ENCODE data around the gene ALPK3. TPM values are rescaled to one million over a fixed set of nuclear protein-coding genes. Genes with fewer than 3 reads are reported as not detected.

The ALPK3 gene
- total and polyA plus RNA-seq, 2 experiments from 2014 or later: 3.7 to 29.7 TPM

- H3K4me1 Mint-ChIP-seq: peaks cover 10% of the 10 kb centered on the region
Measured at GRCh38 chr15:84775867-84776449, 41.2 kb upstream of the ALPK3 start.

More at GRCh38 chr15:84775867-84776449, 41.2 kb upstream of the ALPK3 start:
- H3F3A ChIP-seq (replicated peaks; ENCODE audit: low read depth): no peaks in the 10 kb centered on the region
- no peaks in the 10 kb centered on the region for H3K36me3 ChIP-seq (ENCODE audit: insufficient read depth)
- H2AFZ ChIP-seq: no peak overlapping the region
- Mint-ChIP-seq H3K27ac (no peak overlapping the region), H3K27me3 (ENCODE audit: insufficient read depth, low read depth, poor library complexity) (peaks cover 11% of the 10 kb centered on the region), H3K4me3 (no peak overlapping the region), H3K9me3 (no peaks in the 10 kb centered on the region), H3K36me3 (ENCODE audit: low read depth) (peaks cover 16% of the 10 kb centered on the region)
- no peak overlapping the region for H3K27ac ChIP-seq (ENCODE audit: low read depth)
- ATAC-seq: no peak
- no peaks in the 10 kb centered on the region for H3K9me2 ChIP-seq (ENCODE audit: insufficient read depth)
- no peak overlapping the region for H3K4me3 ChIP-seq
- DNase-seq (ENCODE audit: low spot score): no peak
- no peak for TF ChIP-seq CTCF (conservative IDR thresholded peaks at IDR 0.05; ENCODE audit: low read depth in 2 of 2)
- no peak for TF ChIP-seq ZNF114 (CRISPR knock-in tag; IDR thresholded peaks at IDR 0.05)
- TF ChIP-seq ZNF331 (CRISPR knock-in tag; IDR thresholded peaks at IDR 0.05; ENCODE audit: low read depth): no peak
- TF ChIP-seq, protein P1, sequence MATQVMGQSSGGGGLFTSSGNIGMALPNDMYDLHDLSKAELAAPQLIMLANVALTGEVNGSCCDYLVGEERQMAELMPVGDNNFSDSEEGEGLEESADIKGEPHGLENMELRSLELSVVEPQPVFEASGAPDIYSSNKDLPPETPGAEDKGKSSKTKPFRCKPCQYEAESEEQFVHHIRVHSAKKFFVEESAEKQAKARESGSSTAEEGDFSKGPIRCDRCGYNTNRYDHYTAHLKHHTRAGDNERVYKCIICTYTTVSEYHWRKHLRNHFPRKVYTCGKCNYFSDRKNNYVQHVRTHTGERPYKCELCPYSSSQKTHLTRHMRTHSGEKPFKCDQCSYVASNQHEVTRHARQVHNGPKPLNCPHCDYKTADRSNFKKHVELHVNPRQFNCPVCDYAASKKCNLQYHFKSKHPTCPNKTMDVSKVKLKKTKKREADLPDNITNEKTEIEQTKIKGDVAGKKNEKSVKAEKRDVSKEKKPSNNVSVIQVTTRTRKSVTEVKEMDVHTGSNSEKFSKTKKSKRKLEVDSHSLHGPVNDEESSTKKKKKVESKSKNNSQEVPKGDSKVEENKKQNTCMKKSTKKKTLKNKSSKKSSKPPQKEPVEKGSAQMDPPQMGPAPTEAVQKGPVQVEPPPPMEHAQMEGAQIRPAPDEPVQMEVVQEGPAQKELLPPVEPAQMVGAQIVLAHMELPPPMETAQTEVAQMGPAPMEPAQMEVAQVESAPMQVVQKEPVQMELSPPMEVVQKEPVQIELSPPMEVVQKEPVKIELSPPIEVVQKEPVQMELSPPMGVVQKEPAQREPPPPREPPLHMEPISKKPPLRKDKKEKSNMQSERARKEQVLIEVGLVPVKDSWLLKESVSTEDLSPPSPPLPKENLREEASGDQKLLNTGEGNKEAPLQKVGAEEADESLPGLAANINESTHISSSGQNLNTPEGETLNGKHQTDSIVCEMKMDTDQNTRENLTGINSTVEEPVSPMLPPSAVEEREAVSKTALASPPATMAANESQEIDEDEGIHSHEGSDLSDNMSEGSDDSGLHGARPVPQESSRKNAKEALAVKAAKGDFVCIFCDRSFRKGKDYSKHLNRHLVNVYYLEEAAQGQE (IDR thresholded peaks at IDR 0.05; ENCODE audit: unreplicated experiment): no peak
- no peak for TF ChIP-seq CREB1 (CRISPR knock-in tag; IDR thresholded peaks at IDR 0.05; ENCODE audit: low read depth)
- TF ChIP-seq EZH2 (IDR thresholded peaks at IDR 0.05; ENCODE audit: low read depth, unreplicated experiment): no peak
- TF ChIP-seq NANOG (IDR thresholded peaks at IDR 0.05; ENCODE audit: borderline replicate concordance): no peak
- no peak for TF ChIP-seq ETS1 (IDR thresholded peaks at IDR 0.05)
- TF ChIP-seq EZH2phosphoT487 (IDR thresholded peaks at IDR 0.05; ENCODE audit: unreplicated experiment): no peak
- TF ChIP-seq, protein P2, sequence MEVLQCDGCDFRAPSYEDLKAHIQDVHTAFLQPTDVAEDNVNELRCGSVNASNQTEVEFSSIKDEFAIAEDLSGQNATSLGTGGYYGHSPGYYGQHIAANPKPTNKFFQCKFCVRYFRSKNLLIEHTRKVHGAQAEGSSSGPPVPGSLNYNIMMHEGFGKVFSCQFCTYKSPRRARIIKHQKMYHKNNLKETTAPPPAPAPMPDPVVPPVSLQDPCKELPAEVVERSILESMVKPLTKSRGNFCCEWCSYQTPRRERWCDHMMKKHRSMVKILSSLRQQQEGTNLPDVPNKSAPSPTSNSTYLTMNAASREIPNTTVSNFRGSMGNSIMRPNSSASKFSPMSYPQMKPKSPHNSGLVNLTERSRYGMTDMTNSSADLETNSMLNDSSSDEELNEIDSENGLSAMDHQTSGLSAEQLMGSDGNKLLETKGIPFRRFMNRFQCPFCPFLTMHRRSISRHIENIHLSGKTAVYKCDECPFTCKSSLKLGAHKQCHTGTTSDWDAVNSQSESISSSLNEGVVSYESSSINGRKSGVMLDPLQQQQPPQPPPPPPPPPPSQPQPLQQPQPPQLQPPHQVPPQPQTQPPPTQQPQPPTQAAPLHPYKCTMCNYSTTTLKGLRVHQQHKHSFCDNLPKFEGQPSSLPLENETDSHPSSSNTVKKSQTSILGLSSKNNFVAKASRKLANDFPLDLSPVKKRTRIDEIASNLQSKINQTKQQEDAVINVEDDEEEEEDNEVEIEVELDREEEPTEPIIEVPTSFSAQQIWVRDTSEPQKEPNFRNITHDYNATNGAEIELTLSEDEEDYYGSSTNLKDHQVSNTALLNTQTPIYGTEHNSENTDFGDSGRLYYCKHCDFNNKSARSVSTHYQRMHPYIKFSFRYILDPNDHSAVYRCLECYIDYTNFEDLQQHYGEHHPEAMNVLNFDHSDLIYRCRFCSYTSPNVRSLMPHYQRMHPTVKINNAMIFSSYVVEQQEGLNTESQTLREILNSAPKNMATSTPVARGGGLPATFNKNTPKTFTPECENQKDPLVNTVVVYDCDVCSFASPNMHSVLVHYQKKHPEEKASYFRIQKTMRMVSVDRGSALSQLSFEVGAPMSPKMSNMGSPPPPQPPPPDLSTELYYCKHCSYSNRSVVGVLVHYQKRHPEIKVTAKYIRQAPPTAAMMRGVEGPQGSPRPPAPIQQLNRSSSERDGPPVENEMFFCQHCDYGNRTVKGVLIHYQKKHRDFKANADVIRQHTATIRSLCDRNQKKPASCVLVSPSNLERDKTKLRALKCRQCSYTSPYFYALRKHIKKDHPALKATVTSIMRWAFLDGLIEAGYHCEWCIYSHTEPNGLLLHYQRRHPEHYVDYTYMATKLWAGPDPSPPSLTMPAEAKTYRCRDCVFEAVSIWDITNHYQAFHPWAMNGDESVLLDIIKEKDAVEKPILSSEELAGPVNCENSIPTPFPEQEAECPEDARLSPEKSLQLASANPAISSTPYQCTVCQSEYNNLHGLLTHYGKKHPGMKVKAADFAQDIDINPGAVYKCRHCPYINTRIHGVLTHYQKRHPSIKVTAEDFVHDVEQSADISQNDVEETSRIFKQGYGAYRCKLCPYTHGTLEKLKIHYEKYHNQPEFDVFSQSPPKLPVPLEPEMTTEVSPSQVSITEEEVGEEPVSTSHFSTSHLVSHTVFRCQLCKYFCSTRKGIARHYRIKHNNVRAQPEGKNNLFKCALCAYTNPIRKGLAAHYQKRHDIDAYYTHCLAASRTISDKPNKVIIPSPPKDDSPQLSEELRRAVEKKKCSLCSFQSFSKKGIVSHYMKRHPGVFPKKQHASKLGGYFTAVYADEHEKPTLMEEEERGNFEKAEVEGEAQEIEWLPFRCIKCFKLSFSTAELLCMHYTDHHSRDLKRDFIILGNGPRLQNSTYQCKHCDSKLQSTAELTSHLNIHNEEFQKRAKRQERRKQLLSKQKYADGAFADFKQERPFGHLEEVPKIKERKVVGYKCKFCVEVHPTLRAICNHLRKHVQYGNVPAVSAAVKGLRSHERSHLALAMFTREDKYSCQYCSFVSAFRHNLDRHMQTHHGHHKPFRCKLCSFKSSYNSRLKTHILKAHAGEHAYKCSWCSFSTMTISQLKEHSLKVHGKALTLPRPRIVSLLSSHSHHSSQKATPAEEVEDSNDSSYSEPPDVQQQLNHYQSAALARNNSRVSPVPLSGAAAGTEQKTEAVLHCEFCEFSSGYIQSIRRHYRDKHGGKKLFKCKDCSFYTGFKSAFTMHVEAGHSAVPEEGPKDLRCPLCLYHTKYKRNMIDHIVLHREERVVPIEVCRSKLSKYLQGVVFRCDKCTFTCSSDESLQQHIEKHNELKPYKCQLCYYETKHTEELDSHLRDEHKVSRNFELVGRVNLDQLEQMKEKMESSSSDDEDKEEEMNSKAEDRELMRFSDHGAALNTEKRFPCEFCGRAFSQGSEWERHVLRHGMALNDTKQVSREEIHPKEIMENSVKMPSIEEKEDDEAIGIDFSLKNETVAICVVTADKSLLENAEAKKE (CRISPR knock-in tag; IDR thresholded peaks at IDR 0.05): no peak
- TF ChIP-seq JUNB (IDR thresholded peaks at IDR 0.05; ENCODE audit: unreplicated experiment): no peak
- no peak for TF ChIP-seq STAT1 (IDR thresholded peaks at IDR 0.05; ENCODE audit: unreplicated experiment)
- TF ChIP-seq POLR2AphosphoS5 (IDR thresholded peaks at IDR 0.05; ENCODE audit: low read depth): no peak
- H3K27me3 ChIP-seq (ENCODE audit: insufficient read depth): no peaks in the 10 kb centered on the region
- peaks cover 9% of the 10 kb centered on the region; the same call in 1 of the 2 replicates for H3K4me1 ChIP-seq (ENCODE audit: insufficient read depth)
- peaks cover 67% of the 10 kb centered on the region for H3K79me2 ChIP-seq (replicated peaks; ENCODE audit: insufficient read depth)
- H3K4me2 ChIP-seq: no peak overlapping the region
- peaks cover 9% of the 10 kb centered on the region for H4K20me1 ChIP-seq (replicated peaks; ENCODE audit: insufficient read depth)

All from GM23338 (cell line).